Glutamatergic neuron (in vitro differentiated cells): Measurements from ENCODE around the gene PRKCA. TPM values are rescaled to one million over a fixed set of nuclear protein-coding genes. Genes with fewer than 3 reads are reported as not detected.

ENCODE experiments used
- DNase-seq: peaks from one replicate; pipeline ENCODE4 v3.0.0; 2022
- H3K27ac Mint-ChIP-seq: one replicate; pipeline ENCODE4 v1.8.0; 2020; ENCODE audit warnings: mild to moderate bottlenecking, mixed read lengths, inconsistent platforms; ENCODE audit not compliant: unreplicated experiment
- H3K27me3 Mint-ChIP-seq: one replicate; pipeline ENCODE4 v1.8.0; 2020; ENCODE audit warnings: mild to moderate bottlenecking, moderate library complexity, mixed read lengths, inconsistent platforms; ENCODE audit not compliant: unreplicated experiment
- H3K36me3 Mint-ChIP-seq: one replicate; pipeline ENCODE4 v1.8.0; 2020; ENCODE audit warnings: mild to moderate bottlenecking, mixed read lengths, inconsistent platforms; ENCODE audit not compliant: unreplicated experiment
- H3K4me1 Mint-ChIP-seq: one replicate; pipeline ENCODE4 v1.8.0; 2020; ENCODE audit warnings: mild to moderate bottlenecking, low read depth, mixed read lengths, inconsistent platforms; ENCODE audit not compliant: unreplicated experiment
- H3K4me3 Mint-ChIP-seq: one replicate; pipeline ENCODE4 v1.8.0; 2020; ENCODE audit warnings: mild to moderate bottlenecking, mixed read lengths, inconsistent platforms; ENCODE audit not compliant: unreplicated experiment
- H3K9me3 Mint-ChIP-seq: one replicate; pipeline ENCODE4 v1.8.0; 2020; ENCODE audit warnings: mild to moderate bottlenecking, moderate library complexity, mixed read lengths, inconsistent platforms; ENCODE audit not compliant: unreplicated experiment
- CTCF ChIP-seq: fragments of 200-600 bp; sonication (generic); IDR thresholded peaks from one replicate; pipeline ENCODE4 v1.5.0; 2021; ENCODE audit not compliant: partially characterized antibody, unreplicated experiment
- total RNA-seq: library from RNA; stranded (reverse); fragmentation: NEBNext Ultra II Directional; extraction: Animal tissue kit (Norgen Biotek cat#: 25700); gene quantifications from one replicate; pipeline ENCODE4 v1.2.1, GENCODE V29; 2021; ENCODE audit not compliant: unreplicated experiment

Gene PRKCA
- total RNA-seq, 1 donor from 2014 or later, result 2.2 TPM

GRCh38 chr17:66662496-66662895, 360.1 kb downstream of the PRKCA start:
- H3K4me3 Mint-ChIP-seq, result no peak overlapping the region
- peaks cover 2% of the 10 kb centered on the region for H3K4me1 Mint-ChIP-seq
- no peaks in the 10 kb centered on the region for H3K36me3 Mint-ChIP-seq
- no peaks in the 10 kb centered on the region for H3K27me3 Mint-ChIP-seq
- no peaks in the 10 kb centered on the region for H3K9me3 Mint-ChIP-seq
- no peak for TF ChIP-seq CTCF
- H3K27ac Mint-ChIP-seq, result no peak overlapping the region
- DNase-seq, result no peak

GRCh38 chr17:66663041-66663606, 360.7 kb downstream of the PRKCA start:
- peaks cover 2% of the 10 kb centered on the region for H3K4me1 Mint-ChIP-seq
- H3K9me3 Mint-ChIP-seq, result no peaks in the 10 kb centered on the region
- no peak for DNase-seq
- no peak overlapping the region for H3K27ac Mint-ChIP-seq
- no peaks in the 10 kb centered on the region for H3K27me3 Mint-ChIP-seq
- no peak for TF ChIP-seq CTCF
- H3K36me3 Mint-ChIP-seq, result no peaks in the 10 kb centered on the region
- no peak overlapping the region for H3K4me3 Mint-ChIP-seq

- TF ChIP-seq CTCF, result no peak
- Mint-ChIP-seq H3K9me3 (peaks cover 2% of the 10 kb centered on the region), H3K36me3 (peaks cover 4% of the 10 kb centered on the region), H3K4me1 (peaks cover 2% of the 10 kb centered on the region), H3K27me3 (no peaks in the 10 kb centered on the region), H3K4me3 (no peak overlapping the region), H3K27ac (no peak overlapping the region)
- DNase-seq, result no peak
Observed at GRCh38 chr17:66664336-66664735, 361.9 kb downstream of the PRKCA start.

- H3K27ac Mint-ChIP-seq, result no peak overlapping the region
- no peaks in the 10 kb centered on the region for H3K27me3 Mint-ChIP-seq
- peaks cover 2% of the 10 kb centered on the region for H3K4me1 Mint-ChIP-seq
- no peak overlapping the region for H3K4me3 Mint-ChIP-seq
- peaks cover 5% of the 10 kb centered on the region for H3K36me3 Mint-ChIP-seq
- H3K9me3 Mint-ChIP-seq, result peaks cover 2% of the 10 kb centered on the region
- DNase-seq, result no peak
- TF ChIP-seq CTCF, result no peak
Observed at GRCh38 chr17:66665194-66665593, 362.8 kb downstream of the PRKCA start.

GRCh38 chr17:66667090-66667489, 364.7 kb downstream of the PRKCA start:
- H3K4me3 Mint-ChIP-seq, result no peak overlapping the region
- H3K27ac Mint-ChIP-seq, result no peak overlapping the region
- no peak for DNase-seq
- no peaks in the 10 kb centered on the region for H3K27me3 Mint-ChIP-seq
- peaks cover 5% of the 10 kb centered on the region for H3K36me3 Mint-ChIP-seq
- TF ChIP-seq CTCF, result no peak
- peaks cover 2% of the 10 kb centered on the region for H3K4me1 Mint-ChIP-seq
- peaks cover 2% of the 10 kb centered on the region for H3K9me3 Mint-ChIP-seq
